Neural cell (in vitro differentiated cells): Measurements from ENCODE around the gene MUC22. TPM values are rescaled to one million over a fixed set of nuclear protein-coding genes. Genes with fewer than 3 reads are reported as not detected.

Source experiments
- H2AFZ ChIP-seq: fragments of 200-600, 300-800 bp; sonication (generic), shearing (Covaris generic); 2 replicates; pipeline ENCODE4 v1.6.0; 2014; ENCODE audit warnings: low read depth, mild to moderate bottlenecking, antibody characterized with exemption, low read length, moderate library complexity
- H3F3A ChIP-seq: fragments of 200-600 bp; shearing (Covaris generic); 2 replicates; pipeline ENCODE4 v1.6.1; 2016; ENCODE audit warnings: mild to moderate bottlenecking, moderate library complexity, mixed read lengths, antibody characterized with exemption, low read length; ENCODE audit not compliant: insufficient read depth, poor library complexity, severe bottlenecking
- H3K27ac ChIP-seq: fragments of 200-600, 300-800 bp; sonication (generic), shearing (Covaris generic); 2 replicates; pipeline ENCODE4 v1.5.1; 2014; ENCODE audit warnings: mild to moderate bottlenecking, low read length, moderate library complexity
- H3K27me3 ChIP-seq: fragments of 300-800, 200-600 bp; sonication (generic), shearing (Covaris generic); 2 replicates; pipeline ENCODE4 v1.6.0; 2014; ENCODE audit warnings: mild to moderate bottlenecking, low read depth, low read length, moderate library complexity; ENCODE audit not compliant: insufficient read depth
- H3K36me3 ChIP-seq: fragments of 300-800, 200-600 bp; sonication (generic), shearing (Covaris generic); 2 replicates; pipeline ENCODE4 v1.5.1; 2014; ENCODE audit warnings: mild to moderate bottlenecking, antibody characterized with exemption, low read length, moderate library complexity; ENCODE audit not compliant: insufficient read depth
- H3K4me2 ChIP-seq: fragments of 300-800, 200-600 bp; sonication (generic), shearing (Covaris generic); 2 replicates; pipeline ENCODE4 v1.6.0; 2014; ENCODE audit warnings: mild to moderate bottlenecking, low read length
- H3K4me3 ChIP-seq: fragments of 300-800, 200-600 bp; sonication (generic), shearing (Covaris generic); 2 replicates; pipeline ENCODE4 v1.5.1; 2014; ENCODE audit warnings: mild to moderate bottlenecking, low read length, moderate library complexity
- H3K79me2 ChIP-seq: fragments of 200-600 bp; shearing (Covaris generic); replicated peaks from 2 replicates; pipeline ENCODE4 v1.6.0; 2014; ENCODE audit warnings: mild to moderate bottlenecking, low read length, moderate library complexity; ENCODE audit not compliant: insufficient read depth
- H3K9ac ChIP-seq: fragments of 300-800, 200-600 bp; sonication (generic), shearing (Covaris generic); 2 replicates; pipeline ENCODE4 v1.6.1; 2016; ENCODE audit warnings: mild to moderate bottlenecking, low read length, mixed read lengths
- H3K9me2 ChIP-seq: fragments of 200-600 bp; shearing (Covaris generic); 2 replicates; pipeline ENCODE4 v1.6.1; 2016; ENCODE audit warnings: mild to moderate bottlenecking, low read length, mixed read lengths; ENCODE audit not compliant: insufficient read depth
- H3K9me3 ChIP-seq: fragments of 200-600, 300-800 bp; sonication (generic), shearing (Covaris generic); 2 replicates; pipeline ENCODE4 v1.6.1; 2016; ENCODE audit warnings: mild to moderate bottlenecking, mixed run types, low read length, moderate library complexity, mixed read lengths
- H4K20me1 ChIP-seq: fragments of 200-600 bp; shearing (Covaris generic); 2 replicates; pipeline ENCODE4 v1.6.1; 2016; ENCODE audit warnings: mild to moderate bottlenecking, mixed run types; ENCODE audit not compliant: insufficient read depth
- CTCF ChIP-seq: fragments of 450-650 bp; IDR thresholded peaks from 2 replicates; pipeline ENCODE4 v1.5.1; 2014; ENCODE audit warnings: antibody characterized with exemption, mild to moderate bottlenecking, moderate library complexity; ENCODE audit not compliant: poor library complexity, severe bottlenecking
- EP300 ChIP-seq: fragments of 450-650 bp; conservative IDR thresholded peaks from 2 replicates; pipeline ENCODE4 v1.6.1; 2014; ENCODE audit warnings: antibody characterized with exemption, mild to moderate bottlenecking, moderate library complexity; ENCODE audit not compliant: poor library complexity, severe bottlenecking
- EZH2 ChIP-seq: fragments of 200-600, 300-800 bp; shearing (Covaris generic), sonication (generic); IDR thresholded peaks from 2 replicates; pipeline ENCODE4 v1.6.1; 2014; ENCODE audit warnings: antibody characterized with exemption, low read length, borderline replicate concordance, mild to moderate bottlenecking; ENCODE audit not compliant: insufficient read depth, poor library complexity, severe bottlenecking
- MXI1 ChIP-seq: fragments of 450-650 bp; conservative IDR thresholded peaks from 2 replicates; pipeline ENCODE4 v1.6.1; 2014; ENCODE audit warnings: antibody characterized with exemption, mild to moderate bottlenecking; ENCODE audit not compliant: poor library complexity, severe bottlenecking
- POLR2AphosphoS5 ChIP-seq: IDR thresholded peaks from 2 replicates; pipeline ENCODE4 v1.6.1; 2012
- RAD21 ChIP-seq: fragments of 450-650 bp; conservative IDR thresholded peaks from 2 replicates; pipeline ENCODE4 v1.6.1; 2014; ENCODE audit warnings: antibody characterized with exemption, mild to moderate bottlenecking, moderate library complexity
- SMC3 ChIP-seq: fragments of 450-650 bp; conservative IDR thresholded peaks from 2 replicates; pipeline ENCODE4 v1.6.1; 2014; ENCODE audit warnings: antibody characterized with exemption, mild to moderate bottlenecking, moderate library complexity; ENCODE audit not compliant: poor library complexity
- TAF1 ChIP-seq: IDR thresholded peaks from 2 replicates; pipeline ENCODE4 v1.6.1; 2012; ENCODE audit warnings: low read depth
- polyA plus RNA-seq: library from polyadenylated mRNA; depleted of rRNA; stranded (reverse); fragments of >200 nt; gene quantifications from 2 replicates; pipeline ENCODE4 v1.2.3, GENCODE V29; 2014
- TF ChIP-seq, protein P1 (sequence below): IDR thresholded peaks from 2 replicates; pipeline ENCODE4 v1.6.1; 2012; ENCODE audit warnings: borderline replicate concordance

The MUC22 gene
- polyA plus RNA-seq, 1 donor from 2014 or later = not detected

GRCh38 chr6:31041372-31041974 lies 31.2 kb downstream of the MUC22 start:
- no peak overlapping the region for H3K27ac ChIP-seq
- H3K4me3 ChIP-seq = no peak overlapping the region
- no peak for TF ChIP-seq CTCF
- TF ChIP-seq, protein P1, sequence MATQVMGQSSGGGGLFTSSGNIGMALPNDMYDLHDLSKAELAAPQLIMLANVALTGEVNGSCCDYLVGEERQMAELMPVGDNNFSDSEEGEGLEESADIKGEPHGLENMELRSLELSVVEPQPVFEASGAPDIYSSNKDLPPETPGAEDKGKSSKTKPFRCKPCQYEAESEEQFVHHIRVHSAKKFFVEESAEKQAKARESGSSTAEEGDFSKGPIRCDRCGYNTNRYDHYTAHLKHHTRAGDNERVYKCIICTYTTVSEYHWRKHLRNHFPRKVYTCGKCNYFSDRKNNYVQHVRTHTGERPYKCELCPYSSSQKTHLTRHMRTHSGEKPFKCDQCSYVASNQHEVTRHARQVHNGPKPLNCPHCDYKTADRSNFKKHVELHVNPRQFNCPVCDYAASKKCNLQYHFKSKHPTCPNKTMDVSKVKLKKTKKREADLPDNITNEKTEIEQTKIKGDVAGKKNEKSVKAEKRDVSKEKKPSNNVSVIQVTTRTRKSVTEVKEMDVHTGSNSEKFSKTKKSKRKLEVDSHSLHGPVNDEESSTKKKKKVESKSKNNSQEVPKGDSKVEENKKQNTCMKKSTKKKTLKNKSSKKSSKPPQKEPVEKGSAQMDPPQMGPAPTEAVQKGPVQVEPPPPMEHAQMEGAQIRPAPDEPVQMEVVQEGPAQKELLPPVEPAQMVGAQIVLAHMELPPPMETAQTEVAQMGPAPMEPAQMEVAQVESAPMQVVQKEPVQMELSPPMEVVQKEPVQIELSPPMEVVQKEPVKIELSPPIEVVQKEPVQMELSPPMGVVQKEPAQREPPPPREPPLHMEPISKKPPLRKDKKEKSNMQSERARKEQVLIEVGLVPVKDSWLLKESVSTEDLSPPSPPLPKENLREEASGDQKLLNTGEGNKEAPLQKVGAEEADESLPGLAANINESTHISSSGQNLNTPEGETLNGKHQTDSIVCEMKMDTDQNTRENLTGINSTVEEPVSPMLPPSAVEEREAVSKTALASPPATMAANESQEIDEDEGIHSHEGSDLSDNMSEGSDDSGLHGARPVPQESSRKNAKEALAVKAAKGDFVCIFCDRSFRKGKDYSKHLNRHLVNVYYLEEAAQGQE = no peak
- no peak for TF ChIP-seq RAD21
- no peak for TF ChIP-seq EP300
- no peak for TF ChIP-seq SMC3
- no peak for TF ChIP-seq TAF1
- TF ChIP-seq EZH2 = no peak
- H3K9me2 ChIP-seq = no peaks in the 10 kb centered on the region
- H3F3A ChIP-seq = no peaks in the 10 kb centered on the region
- H3K27me3 ChIP-seq = no peaks in the 10 kb centered on the region
- H2AFZ ChIP-seq = no peak overlapping the region
- no peaks in the 10 kb centered on the region for H3K9me3 ChIP-seq
- no peaks in the 10 kb centered on the region for H4K20me1 ChIP-seq
- no peak overlapping the region for H3K9ac ChIP-seq
- H3K79me2 ChIP-seq = no peaks in the 10 kb centered on the region
- no peaks in the 10 kb centered on the region for H3K36me3 ChIP-seq
- no peak overlapping the region for H3K4me2 ChIP-seq

GRCh38 chr6:31042806-31043205 lies 32.5 kb downstream of the MUC22 start:
- H3K27ac ChIP-seq = no peak overlapping the region
- no peaks in the 10 kb centered on the region for H3K27me3 ChIP-seq
- no peaks in the 10 kb centered on the region for H3K36me3 ChIP-seq
- H3F3A ChIP-seq = no peaks in the 10 kb centered on the region
- no peaks in the 10 kb centered on the region for H3K79me2 ChIP-seq
- no peaks in the 10 kb centered on the region for H4K20me1 ChIP-seq
- TF ChIP-seq EZH2 (no peak), CTCF (no peak), POLR2AphosphoS5 (no peak), MXI1 (no peak), TAF1 (no peak), SMC3 (no peak), EP300 (no peak), RAD21 (no peak)
- TF ChIP-seq, protein P1 = no peak
- no peaks in the 10 kb centered on the region for H3K9me3 ChIP-seq
- H3K9me2 ChIP-seq = no peaks in the 10 kb centered on the region
- no peak overlapping the region for H3K9ac ChIP-seq
- H2AFZ ChIP-seq = no peak overlapping the region
- no peak overlapping the region for H3K4me2 ChIP-seq
- no peak overlapping the region for H3K4me3 ChIP-seq
